Endothelial cell of umbilical vein (primary cell): ENCODE results near the gene TIMM10B.

Source experiments
- EZH2 ChIP-seq: IDR thresholded peaks from 2 replicates; pipeline ENCODE4 v1.6.1; 2012; ENCODE audit warnings: borderline replicate concordance, low read depth, mild to moderate bottlenecking, moderate library complexity, low read length, inconsistent platforms; ENCODE audit not compliant: severe bottlenecking
- FOS ChIP-seq: IDR thresholded peaks from 2 replicates; pipeline ENCODE4 v1.6.1; 2011; ENCODE audit warnings: mild to moderate bottlenecking, low read length, moderate library complexity, borderline replicate concordance; ENCODE audit not compliant: insufficient read depth
- JUN ChIP-seq: IDR thresholded peaks from 2 replicates; pipeline ENCODE4 v1.6.1; 2011; ENCODE audit warnings: borderline replicate concordance, low read depth; ENCODE audit not compliant: insufficient read length, insufficient read depth
- POLR2A ChIP-seq: IDR thresholded peaks from 2 replicates; pipeline ENCODE4 v1.6.1; 2012; ENCODE audit warnings: low read depth, mild to moderate bottlenecking, control low read depth, low read length
- POLR2AphosphoS5 ChIP-seq: IDR thresholded peaks from 2 replicates; pipeline ENCODE4 v1.6.1; 2012; ENCODE audit warnings: low read depth, mild to moderate bottlenecking, control low read depth, low read length, moderate library complexity; ENCODE audit not compliant: insufficient read depth
- TF ChIP-seq, protein P1 (sequence below), 2 donors: IDR thresholded peaks; 1 replicate in 1 of 2; 2 replicates in 1 of 2; pipeline ENCODE4 v1.5.1; 2011; ENCODE audit warnings: low read length in 2 of 2, mild to moderate bottlenecking in 2 of 2, moderate library complexity in 2 of 2, control low read depth in 1 of 2, inconsistent platforms in 1 of 2, low read depth in 1 of 2; ENCODE audit not compliant: insufficient read depth in 1 of 2; ENCODE audit errors: extremely low read depth in 1 of 2

DNA sequence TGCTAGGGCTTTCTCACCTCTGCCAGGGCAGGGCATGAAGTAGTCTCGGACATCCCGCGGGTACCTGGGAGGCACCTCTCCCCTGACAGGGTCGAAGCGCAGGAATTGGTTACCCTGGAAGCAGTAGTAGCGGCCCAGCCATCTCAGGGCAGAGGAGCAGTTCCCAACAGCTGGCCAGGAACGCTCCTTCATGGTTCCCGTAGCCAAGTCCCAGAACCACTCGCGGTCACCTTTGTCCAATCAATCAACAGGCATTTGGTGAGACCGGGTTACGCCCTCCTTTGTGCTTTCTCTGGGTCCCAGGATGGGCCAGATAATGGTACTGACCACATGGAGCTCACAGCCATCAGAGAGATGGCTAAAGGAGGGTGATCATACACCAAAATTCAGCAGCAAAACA, 43.9 kb upstream of the TIMM10B start:
- TF ChIP-seq POLR2A (no peak), EZH2 (no peak), FOS (no peak), JUN (no peak), POLR2AphosphoS5 (no peak)
- TF ChIP-seq, protein P1, sequence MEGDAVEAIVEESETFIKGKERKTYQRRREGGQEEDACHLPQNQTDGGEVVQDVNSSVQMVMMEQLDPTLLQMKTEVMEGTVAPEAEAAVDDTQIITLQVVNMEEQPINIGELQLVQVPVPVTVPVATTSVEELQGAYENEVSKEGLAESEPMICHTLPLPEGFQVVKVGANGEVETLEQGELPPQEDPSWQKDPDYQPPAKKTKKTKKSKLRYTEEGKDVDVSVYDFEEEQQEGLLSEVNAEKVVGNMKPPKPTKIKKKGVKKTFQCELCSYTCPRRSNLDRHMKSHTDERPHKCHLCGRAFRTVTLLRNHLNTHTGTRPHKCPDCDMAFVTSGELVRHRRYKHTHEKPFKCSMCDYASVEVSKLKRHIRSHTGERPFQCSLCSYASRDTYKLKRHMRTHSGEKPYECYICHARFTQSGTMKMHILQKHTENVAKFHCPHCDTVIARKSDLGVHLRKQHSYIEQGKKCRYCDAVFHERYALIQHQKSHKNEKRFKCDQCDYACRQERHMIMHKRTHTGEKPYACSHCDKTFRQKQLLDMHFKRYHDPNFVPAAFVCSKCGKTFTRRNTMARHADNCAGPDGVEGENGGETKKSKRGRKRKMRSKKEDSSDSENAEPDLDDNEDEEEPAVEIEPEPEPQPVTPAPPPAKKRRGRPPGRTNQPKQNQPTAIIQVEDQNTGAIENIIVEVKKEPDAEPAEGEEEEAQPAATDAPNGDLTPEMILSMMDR (IDR thresholded peaks at IDR 0.05; ENCODE audit: extremely low read depth in 1 of 2, insufficient read depth in 1 of 2, low read depth in 1 of 2, low read length in 2 of 2): no peak
